ENCODE results near the gene RETREG3.

Gene RETREG3

DNA sequence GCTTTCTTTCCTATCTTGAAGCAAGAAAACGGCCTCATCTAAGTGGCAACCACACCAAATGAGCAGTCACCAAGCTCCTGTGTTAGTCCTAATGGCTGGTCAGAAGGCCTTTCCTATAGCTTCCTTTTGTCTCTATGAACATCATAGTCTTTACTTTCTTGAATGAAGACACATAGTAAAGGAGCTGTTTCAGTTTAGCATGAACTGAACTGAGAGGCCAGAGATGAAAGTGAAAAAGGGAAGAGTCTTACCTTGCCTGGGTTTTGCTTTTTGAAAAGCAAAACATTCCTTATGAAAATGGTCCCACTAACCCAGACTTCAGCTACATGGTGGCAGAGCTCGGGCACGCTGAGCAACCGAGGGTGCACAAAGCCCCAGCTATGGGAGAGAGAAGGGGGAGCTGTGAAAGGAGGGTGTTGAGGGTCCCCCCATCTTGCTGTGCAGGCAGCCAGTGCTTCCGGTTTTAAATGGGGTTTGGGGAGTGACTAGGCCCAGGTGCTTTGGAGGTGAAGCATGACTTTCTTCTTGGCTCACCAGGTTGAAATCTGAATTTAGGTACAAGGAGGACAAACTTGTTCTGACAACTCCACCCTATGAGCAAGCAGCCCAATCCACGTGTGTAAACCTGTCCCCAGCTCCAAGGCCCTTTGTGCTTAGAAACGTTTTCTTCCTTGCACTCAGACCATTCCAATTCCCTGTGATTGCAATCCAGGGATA is 22.5 kb downstream of the RETREG3 start:
- TF ChIP-seq, protein P1, sequence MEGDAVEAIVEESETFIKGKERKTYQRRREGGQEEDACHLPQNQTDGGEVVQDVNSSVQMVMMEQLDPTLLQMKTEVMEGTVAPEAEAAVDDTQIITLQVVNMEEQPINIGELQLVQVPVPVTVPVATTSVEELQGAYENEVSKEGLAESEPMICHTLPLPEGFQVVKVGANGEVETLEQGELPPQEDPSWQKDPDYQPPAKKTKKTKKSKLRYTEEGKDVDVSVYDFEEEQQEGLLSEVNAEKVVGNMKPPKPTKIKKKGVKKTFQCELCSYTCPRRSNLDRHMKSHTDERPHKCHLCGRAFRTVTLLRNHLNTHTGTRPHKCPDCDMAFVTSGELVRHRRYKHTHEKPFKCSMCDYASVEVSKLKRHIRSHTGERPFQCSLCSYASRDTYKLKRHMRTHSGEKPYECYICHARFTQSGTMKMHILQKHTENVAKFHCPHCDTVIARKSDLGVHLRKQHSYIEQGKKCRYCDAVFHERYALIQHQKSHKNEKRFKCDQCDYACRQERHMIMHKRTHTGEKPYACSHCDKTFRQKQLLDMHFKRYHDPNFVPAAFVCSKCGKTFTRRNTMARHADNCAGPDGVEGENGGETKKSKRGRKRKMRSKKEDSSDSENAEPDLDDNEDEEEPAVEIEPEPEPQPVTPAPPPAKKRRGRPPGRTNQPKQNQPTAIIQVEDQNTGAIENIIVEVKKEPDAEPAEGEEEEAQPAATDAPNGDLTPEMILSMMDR (conservative IDR thresholded peaks at IDR 0.05): no peak
- H3K27ac ChIP-seq: no peak overlapping the region

DNA sequence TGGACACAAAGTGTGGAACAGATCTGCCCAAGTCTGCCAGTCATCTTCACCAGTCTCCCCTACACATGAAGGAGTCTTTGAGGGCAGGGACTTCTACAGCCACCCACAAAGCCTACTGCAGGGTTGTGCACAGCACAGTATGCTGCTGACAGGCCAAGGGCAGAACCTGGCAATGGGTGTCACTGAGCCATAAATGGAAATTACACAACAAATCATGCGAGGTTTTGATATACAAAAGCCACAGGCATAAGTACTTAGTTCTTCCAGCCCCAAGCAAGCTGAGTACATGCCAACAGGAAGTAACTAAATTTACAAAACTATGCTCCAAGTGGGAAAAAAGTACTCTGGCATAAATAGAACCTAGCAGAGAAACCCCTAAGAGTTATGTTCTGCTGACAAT is 23.8 kb downstream of the RETREG3 start:
- no peak overlapping the region for H3K27ac ChIP-seq
- TF ChIP-seq, protein P1 (conservative IDR thresholded peaks at IDR 0.05): no peak

DNA sequence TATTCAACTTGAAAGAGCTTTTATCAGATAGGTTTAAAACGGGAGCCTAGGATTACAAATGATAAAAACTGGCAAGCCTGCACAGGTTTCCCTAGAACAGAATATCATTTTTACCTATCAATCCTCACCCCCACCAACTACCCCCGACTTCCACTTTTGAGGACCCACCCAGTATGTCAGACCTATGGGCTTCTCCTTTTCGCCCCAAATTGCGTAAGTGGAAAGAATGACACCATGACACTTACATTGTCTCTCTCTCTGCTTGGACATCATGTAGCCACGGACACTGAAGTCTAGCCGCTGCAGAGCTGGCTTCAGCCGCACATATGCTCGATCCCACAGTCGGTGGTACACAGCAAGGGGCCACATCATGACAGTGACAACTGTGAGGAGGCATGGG is 24.3 kb downstream of the RETREG3 start:
- TF ChIP-seq, protein P1 (conservative IDR thresholded peaks at IDR 0.05): no peak
- no peak overlapping the region for H3K27ac ChIP-seq

DNA sequence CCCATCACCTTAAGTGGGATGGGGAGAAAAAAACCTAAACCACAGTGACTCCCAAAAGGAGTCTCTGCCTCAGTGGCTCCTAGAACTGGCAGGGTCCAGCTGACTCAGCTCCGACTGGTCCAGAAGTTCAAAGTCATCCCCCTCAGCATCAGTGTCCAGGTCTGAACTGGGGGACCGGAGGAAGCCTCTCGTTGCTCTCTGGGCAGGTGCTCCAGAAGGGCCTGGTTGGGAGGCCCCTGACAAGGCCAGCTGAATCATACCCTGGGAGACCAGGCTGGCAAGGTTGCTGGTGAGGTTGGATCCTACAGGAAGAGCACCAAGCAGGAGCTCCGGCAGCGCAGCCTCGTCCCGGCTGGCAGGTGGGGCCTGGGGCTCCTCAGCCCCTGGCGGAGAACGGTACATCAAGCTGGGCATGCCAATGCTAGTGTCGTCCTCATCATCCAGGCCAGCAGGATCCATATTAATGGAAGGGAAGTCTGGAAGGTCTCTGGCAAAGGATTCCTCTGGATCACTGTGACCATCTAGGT is 27.4 kb downstream of the RETREG3 start:
- H3K27ac ChIP-seq: no peak overlapping the region
- TF ChIP-seq, protein P1 (conservative IDR thresholded peaks at IDR 0.05): no peak

DNA sequence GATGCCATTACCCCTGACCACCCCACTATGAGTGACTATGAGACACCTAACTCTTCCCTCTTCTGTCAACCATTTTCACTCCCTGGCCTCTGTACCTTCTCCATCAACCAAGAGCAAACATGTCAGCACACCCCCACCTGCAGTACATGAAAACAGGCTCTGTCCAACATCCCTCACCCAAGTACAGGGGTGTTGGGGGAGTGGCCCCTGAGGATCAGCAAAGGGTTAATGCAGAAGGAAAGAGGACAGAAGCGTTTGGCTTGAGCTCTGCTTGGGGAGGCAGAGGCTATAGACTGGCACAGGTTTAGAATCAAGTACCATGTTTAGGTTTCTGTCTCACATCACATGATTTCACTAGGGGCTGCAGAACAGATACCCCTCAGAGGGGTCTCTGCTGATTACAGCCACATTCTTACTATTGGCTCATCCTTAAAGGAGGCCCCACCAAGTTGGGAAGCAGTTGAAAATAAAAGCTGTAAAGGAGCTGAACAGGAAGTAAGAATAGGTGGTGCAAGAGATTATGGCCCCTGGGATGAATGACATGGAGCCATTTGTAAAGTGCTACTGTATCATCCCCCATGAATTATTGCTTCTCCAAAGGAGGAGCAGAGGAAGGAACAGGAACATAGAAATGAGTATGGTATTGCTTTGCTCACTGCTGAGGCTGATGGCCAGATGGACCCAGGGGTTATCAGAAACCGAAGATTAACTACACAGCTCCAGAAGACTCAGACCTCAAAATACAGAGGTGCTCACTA is 29.2 kb downstream of the RETREG3 start:
- TF ChIP-seq, protein P1 (conservative IDR thresholded peaks at IDR 0.05): no peak

DNA sequence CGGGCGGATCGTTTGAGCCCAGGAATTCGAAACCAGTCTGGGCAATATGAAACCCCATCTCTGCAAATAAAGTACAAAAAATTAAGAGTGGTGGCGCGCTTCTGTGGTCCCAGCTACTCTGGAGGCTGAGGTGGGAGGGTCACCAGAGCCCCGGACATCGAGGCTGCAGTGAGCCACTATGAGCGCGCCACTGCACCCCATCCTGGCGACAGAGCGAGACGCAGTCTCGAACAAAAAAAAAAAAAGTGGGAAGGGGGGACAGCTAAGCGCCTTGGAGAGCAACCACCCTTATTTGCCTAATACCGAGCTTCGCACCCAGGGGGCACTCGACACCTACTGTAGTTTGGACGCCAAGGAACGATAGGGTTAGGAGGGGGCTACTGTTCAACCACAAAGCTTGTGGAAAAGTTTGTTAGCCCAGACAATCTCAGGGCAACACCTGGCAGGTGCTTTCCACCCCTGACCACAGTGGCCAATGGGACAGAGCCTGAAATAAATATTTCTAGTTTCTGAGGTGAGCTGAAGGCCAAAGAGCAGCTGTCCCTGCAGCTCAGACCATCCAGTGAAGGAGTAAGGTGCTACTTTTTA is 30.8 kb downstream of the RETREG3 start:
- H3K27ac ChIP-seq: peak overlapping the region; percentile 81
- TF ChIP-seq, protein P1 (conservative IDR thresholded peaks at IDR 0.05): peak; percentile 69

More for the DNA sequence above, 29.2 kb downstream of the RETREG3 start:
- no peak overlapping the region for H3K27ac ChIP-seq
